Measurements from ENCODE around the gene TBC1D1.
"Not testable (repeated sequence)": the region's sequence is repeated elsewhere in the genome, so short reads cannot be mapped to it uniquely, and the experiment has no call there.

TBC1D1 gene

GRCh38 chr4:37953156-37953555 is 62.3 kb downstream of the TBC1D1 start:
- H3K4me3 Mint-ChIP-seq, result no peak overlapping the region
- H3K36me3 Mint-ChIP-seq (ENCODE audit: low read depth), result peaks cover 16% of the 10 kb centered on the region

GRCh38 chr4:37953620-37954293 is 62.9 kb downstream of the TBC1D1 start:
- Mint-ChIP-seq H3K4me3 (no peak overlapping the region), H3K27ac (no peak overlapping the region)

More at GRCh38 chr4:37953156-37953555, 62.3 kb downstream of the TBC1D1 start:
- Mint-ChIP-seq H3K27me3 (ENCODE audit: low read depth) (no peaks in the 10 kb centered on the region), H3K4me1 (ENCODE audit: low read depth) (peaks cover 10% of the 10 kb centered on the region), H3K9me3 (no peaks in the 10 kb centered on the region), H3K27ac (no peak overlapping the region)

DNA sequence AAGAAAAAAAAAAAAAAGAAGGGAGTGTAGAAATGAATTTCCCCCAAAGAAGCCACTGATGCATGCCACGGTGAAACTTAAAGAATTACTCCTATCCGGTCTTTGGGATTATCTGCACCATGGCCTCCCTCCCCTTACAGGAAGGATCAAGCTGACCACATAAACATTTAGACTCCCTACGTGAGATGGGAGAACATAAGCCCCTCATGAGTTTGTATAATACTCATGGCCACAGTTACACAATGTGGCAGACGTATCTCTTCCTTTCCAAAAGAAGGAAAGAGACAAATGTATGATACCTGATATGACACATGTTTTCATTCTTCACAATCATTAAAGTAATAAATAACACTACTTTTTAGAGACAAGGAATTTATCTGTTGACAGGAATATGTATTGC is 66.1 kb downstream of the TBC1D1 start:
- Mint-ChIP-seq H3K4me3 (no peak overlapping the region), H3K27me3 (ENCODE audit: low read depth) (no peaks in the 10 kb centered on the region), H3K9me3 (no peaks in the 10 kb centered on the region), H3K27ac (no peak overlapping the region), H3K36me3 (ENCODE audit: low read depth) (peaks cover 10% of the 10 kb centered on the region), H3K4me1 (ENCODE audit: low read depth) (peaks cover 8% of the 10 kb centered on the region)

More at GRCh38 chr4:37953620-37954293, 62.9 kb downstream of the TBC1D1 start:
- peaks cover 14% of the 10 kb centered on the region for H3K36me3 Mint-ChIP-seq (ENCODE audit: low read depth)
- no peaks in the 10 kb centered on the region for H3K9me3 Mint-ChIP-seq
- H3K4me1 Mint-ChIP-seq (ENCODE audit: low read depth), result peaks cover 8% of the 10 kb centered on the region
- no peaks in the 10 kb centered on the region for H3K27me3 Mint-ChIP-seq (ENCODE audit: low read depth)

- H3K4me1 Mint-ChIP-seq (ENCODE audit: low read depth), result peaks cover 6% of the 10 kb centered on the region
- no peak overlapping the region for H3K27ac Mint-ChIP-seq
- peaks cover 2% of the 10 kb centered on the region for H3K36me3 Mint-ChIP-seq (ENCODE audit: low read depth)
Measured at GRCh38 chr4:37958932-37959331, 68.0 kb downstream of the TBC1D1 start.

GRCh38 chr4:37960098-37960497 is 69.2 kb downstream of the TBC1D1 start, which contains the start of gene PTTG2:
PTTG2 (plus strand) TSS chr4:37960398; CDS start chr4:37960435, 37 bp downstream.
- Mint-ChIP-seq H3K4me3 (no peak within 1 kb of the TSS), H3K9me3 (no peaks in the 10 kb centered on the region), H3K4me1 (ENCODE audit: low read depth) (no peaks in the 10 kb centered on the region), H3K27me3 (ENCODE audit: low read depth) (no peaks in the 10 kb centered on the region), H3K36me3 (ENCODE audit: low read depth) (no peaks in the 10 kb centered on the region), H3K27ac (no peak within 1 kb of the TSS)

More at GRCh38 chr4:37958932-37959331, 68.0 kb downstream of the TBC1D1 start:
- no peaks in the 10 kb centered on the region for H3K9me3 Mint-ChIP-seq
- H3K27me3 Mint-ChIP-seq (ENCODE audit: low read depth), result no peaks in the 10 kb centered on the region
- no peak overlapping the region for H3K4me3 Mint-ChIP-seq

GRCh38 chr4:37960679-37961450 is 70.0 kb downstream of the TBC1D1 start:
- Mint-ChIP-seq H3K36me3 (ENCODE audit: low read depth) (no peaks in the 10 kb centered on the region), H3K4me3 (no peak overlapping the region), H3K27me3 (ENCODE audit: low read depth) (no peaks in the 10 kb centered on the region), H3K9me3 (no peaks in the 10 kb centered on the region), H3K4me1 (ENCODE audit: low read depth) (no peaks in the 10 kb centered on the region), H3K27ac (no peak overlapping the region)

- Mint-ChIP-seq H3K9me3 (no peaks in the 10 kb centered on the region), H3K27ac (no peak overlapping the region), H3K4me3 (no peak overlapping the region), H3K36me3 (ENCODE audit: low read depth) (no peaks in the 10 kb centered on the region), H3K27me3 (ENCODE audit: low read depth) (no peaks in the 10 kb centered on the region), H3K4me1 (ENCODE audit: low read depth) (no peaks in the 10 kb centered on the region)
Measured at GRCh38 chr4:37964734-37965457, 74.0 kb downstream of the TBC1D1 start.

DNA sequence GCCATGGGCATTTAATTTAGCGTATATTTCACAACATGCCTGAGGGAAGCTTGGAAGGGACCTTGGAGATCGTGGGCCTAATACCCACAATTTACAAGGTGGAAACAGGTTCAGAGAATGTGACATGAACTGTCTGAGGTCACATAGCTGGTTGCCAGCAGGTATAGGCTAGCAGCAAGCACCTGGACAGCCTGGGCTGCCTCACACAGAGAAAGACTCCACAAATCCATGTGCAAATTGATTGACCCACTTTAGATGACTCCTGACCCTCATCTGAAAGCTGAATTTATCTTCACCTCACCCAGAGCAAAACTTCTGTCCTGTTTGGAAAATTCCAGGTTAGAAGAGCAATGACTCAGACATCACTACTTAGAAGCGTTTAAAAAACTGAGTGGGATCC is 75.2 kb downstream of the TBC1D1 start:
- no peak overlapping the region for H3K27ac Mint-ChIP-seq
- no peaks in the 10 kb centered on the region for H3K9me3 Mint-ChIP-seq
- peaks cover 5% of the 10 kb centered on the region for H3K4me1 Mint-ChIP-seq (ENCODE audit: low read depth)
- H3K4me3 Mint-ChIP-seq, result no peak overlapping the region
- no peaks in the 10 kb centered on the region for H3K36me3 Mint-ChIP-seq (ENCODE audit: low read depth)
- H3K27me3 Mint-ChIP-seq (ENCODE audit: low read depth), result no peaks in the 10 kb centered on the region

- peaks cover 5% of the 10 kb centered on the region for H3K4me1 Mint-ChIP-seq (ENCODE audit: low read depth)
- no peak overlapping the region for H3K4me3 Mint-ChIP-seq
- no peaks in the 10 kb centered on the region for H3K9me3 Mint-ChIP-seq
- no peak overlapping the region for H3K27ac Mint-ChIP-seq
- H3K27me3 Mint-ChIP-seq (ENCODE audit: low read depth), result no peaks in the 10 kb centered on the region
- no peaks in the 10 kb centered on the region for H3K36me3 Mint-ChIP-seq (ENCODE audit: low read depth)
Measured at GRCh38 chr4:37967736-37968135, 76.9 kb downstream of the TBC1D1 start.

DNA sequence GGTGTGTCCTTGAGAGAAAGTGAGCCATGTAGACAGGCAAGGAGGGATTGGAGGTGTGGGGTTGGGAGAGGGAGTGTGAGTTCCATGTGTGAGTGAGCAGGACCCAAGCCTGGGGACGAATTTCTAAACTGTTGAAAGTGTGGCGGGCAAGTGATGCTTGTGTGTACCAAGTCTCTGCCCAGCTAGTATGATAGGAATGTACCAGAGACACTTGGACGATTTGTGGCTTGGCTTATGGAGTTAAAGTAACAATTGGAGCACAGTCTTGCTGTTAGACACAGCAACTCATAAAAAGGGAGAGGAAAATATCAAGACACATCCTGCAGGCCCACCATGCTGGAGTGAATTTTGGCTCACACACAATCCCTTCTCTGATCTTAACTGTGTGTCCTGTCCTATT is 77.9 kb downstream of the TBC1D1 start:
- no peaks in the 10 kb centered on the region for H3K27me3 Mint-ChIP-seq (ENCODE audit: low read depth)
- H3K9me3 Mint-ChIP-seq, result no peaks in the 10 kb centered on the region
- no peak overlapping the region for H3K27ac Mint-ChIP-seq
- no peak overlapping the region for H3K4me3 Mint-ChIP-seq
- peaks cover 5% of the 10 kb centered on the region for H3K4me1 Mint-ChIP-seq (ENCODE audit: low read depth)
- no peaks in the 10 kb centered on the region for H3K36me3 Mint-ChIP-seq (ENCODE audit: low read depth)

DNA sequence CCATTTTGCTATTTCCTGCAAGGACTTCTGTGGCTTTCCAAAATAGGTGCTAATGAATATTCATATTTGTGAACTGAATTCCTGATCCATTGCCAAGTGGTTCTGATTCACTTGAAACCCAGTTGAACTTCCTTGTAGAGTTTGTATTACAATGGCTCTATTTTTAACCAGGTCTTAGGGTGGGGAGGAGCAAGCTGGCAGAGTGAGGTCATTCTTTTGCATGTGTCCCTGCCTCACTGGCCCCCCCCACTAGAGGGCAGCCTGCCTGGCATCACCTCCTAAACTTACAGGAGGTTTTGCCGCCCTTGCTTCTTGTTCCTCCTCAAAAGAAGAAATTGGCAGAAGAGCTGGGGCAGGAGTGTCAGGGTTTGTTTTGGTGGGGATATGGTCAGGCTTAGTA is 79.8 kb downstream of the TBC1D1 start:
- no peaks in the 10 kb centered on the region for H3K27me3 Mint-ChIP-seq (ENCODE audit: low read depth)
- H3K27ac Mint-ChIP-seq, result no peak overlapping the region
- H3K9me3 Mint-ChIP-seq, result no peaks in the 10 kb centered on the region
- H3K4me3 Mint-ChIP-seq, result no peak overlapping the region
- H3K4me1 Mint-ChIP-seq (ENCODE audit: low read depth), result peaks cover 5% of the 10 kb centered on the region
- no peaks in the 10 kb centered on the region for H3K36me3 Mint-ChIP-seq (ENCODE audit: low read depth)

- peaks cover 5% of the 10 kb centered on the region for H3K4me1 Mint-ChIP-seq (ENCODE audit: low read depth)
- H3K4me3 Mint-ChIP-seq, result no peak overlapping the region
- H3K27me3 Mint-ChIP-seq (ENCODE audit: low read depth), result no peaks in the 10 kb centered on the region
Measured at GRCh38 chr4:37971202-37971601, 80.3 kb downstream of the TBC1D1 start.

DNA sequence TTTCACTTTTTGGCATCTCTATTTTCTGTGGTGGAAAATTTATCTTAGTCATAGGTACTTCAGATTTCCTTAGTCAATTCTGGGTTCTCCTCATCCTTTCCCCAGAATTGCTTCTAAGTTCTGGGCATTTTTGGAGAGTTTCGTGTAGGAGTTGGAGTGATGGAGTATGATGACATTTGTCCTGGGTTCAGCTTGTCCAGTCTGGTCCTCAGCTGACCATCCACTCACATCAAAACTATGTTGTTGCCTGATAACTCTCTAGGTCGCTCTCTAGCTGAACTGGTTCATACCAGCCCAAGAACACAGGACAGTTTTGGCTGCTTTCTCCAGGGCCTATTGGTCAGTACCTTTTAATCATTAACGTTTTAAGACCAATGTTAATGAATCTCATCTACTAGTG is 82.6 kb downstream of the TBC1D1 start:
- Mint-ChIP-seq H3K4me1 (ENCODE audit: low read depth) (peaks cover 9% of the 10 kb centered on the region), H3K9me3 (no peaks in the 10 kb centered on the region), H3K4me3 (no peak overlapping the region), H3K27ac (no peak overlapping the region), H3K27me3 (ENCODE audit: low read depth) (no peaks in the 10 kb centered on the region), H3K36me3 (ENCODE audit: low read depth) (no peaks in the 10 kb centered on the region)

More at GRCh38 chr4:37971202-37971601, 80.3 kb downstream of the TBC1D1 start:
- no peaks in the 10 kb centered on the region for H3K36me3 Mint-ChIP-seq (ENCODE audit: low read depth)
- no peaks in the 10 kb centered on the region for H3K9me3 Mint-ChIP-seq
- H3K27ac Mint-ChIP-seq, result no peak overlapping the region

DNA sequence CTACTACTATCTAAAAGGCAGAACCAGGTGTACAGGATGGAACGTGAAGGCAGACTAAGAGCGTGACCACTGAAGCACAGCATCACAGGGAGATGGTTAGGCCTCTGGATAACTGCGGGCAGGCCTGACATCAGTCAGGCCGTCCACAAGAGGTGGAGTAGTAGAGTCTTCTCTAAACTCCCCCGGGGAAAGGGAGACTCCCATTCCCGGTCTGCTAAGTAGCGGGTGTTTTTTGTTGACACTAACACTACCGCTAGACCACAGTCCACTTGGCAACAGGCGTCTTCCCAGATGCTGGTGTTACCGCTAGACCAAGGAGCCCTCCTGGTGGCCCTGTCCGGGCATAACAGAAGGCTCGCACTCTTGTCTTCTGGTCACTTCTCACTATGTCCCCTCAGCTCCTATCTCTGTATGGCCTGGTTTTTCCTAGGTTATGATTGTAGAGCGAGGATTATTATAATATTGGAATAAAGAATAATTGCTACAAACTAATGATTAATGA is 84.5 kb downstream of the TBC1D1 start:
- not testable (repeated sequence) for H3K27me3 Mint-ChIP-seq (ENCODE audit: low read depth); H3K9me3 Mint-ChIP-seq; H3K36me3 Mint-ChIP-seq (ENCODE audit: low read depth)
- peaks cover 16% of the 10 kb centered on the region for H3K4me1 Mint-ChIP-seq (ENCODE audit: low read depth)
- peak overlapping the region; percentile 47 for H3K4me3 Mint-ChIP-seq
- peak overlapping the region; percentile 4 for H3K27ac Mint-ChIP-seq

Measured in T-helper 1 cell treated with Interleukin-12 subunit alpha and Interleukin-12 subunit beta and Interleukin-4 antibody, amounts not matched to agents 30 μg/mL and 1 μg/mL, for 36 hours (primary cell).